B cell (primary cell): ENCODE data around the gene IKBKE. TPM values are rescaled to one million over a fixed set of nuclear protein-coding genes. Genes with fewer than 3 reads are reported as not detected.

Experiments used
- ATAC-seq: fragments of 200-7000 bp; cut with Tn5 transposase; one replicate; pipeline ENCODE4 v1.10.0; 2021; ENCODE audit warnings: low read depth, mild to moderate bottlenecking, moderate number of reproducible peaks, moderate library complexity
- CTCF ChIA-PET: fragments of 350-600 bp; sonication (Branson Sonifier 250); formaldehyde crosslinking; loops from one replicate; lab custom pipeline; 2021; ENCODE audit warnings: antibody characterized with exemption, inconsistent platforms; lab: Charles Lee
- POLR2A ChIA-PET: fragments of 350-600 bp; sonication (Branson Sonifier 250); formaldehyde crosslinking; loops from one replicate; lab custom pipeline; 2021; ENCODE audit warnings: antibody characterized with exemption; lab: Charles Lee
- DNase-seq: peaks from one replicate; pipeline ENCODE4 v3.0.0; 2013
- H2AFZ ChIP-seq: 2 replicates; pipeline ENCODE4 v1.6.1; 2012; ENCODE audit warnings: mild to moderate bottlenecking, low read depth, low read length; ENCODE audit not compliant: insufficient read depth, poor library complexity, severe bottlenecking
- H3K27ac ChIP-seq, 2 donors: 1 replicate in 1 of 2; 2 replicates in 1 of 2; pipeline ENCODE4 v1.5.1; 2012 to 2013; ENCODE audit warnings: low read length in 2 of 2, mild to moderate bottlenecking in 2 of 2, moderate library complexity in 1 of 2
- H3K27me3 ChIP-seq, 4 experiments: fragments of 200-600 bp in 1 of 4; sonication (generic) in 1 of 4; replicated peaks in 1 of 4; 1 replicate in 2 of 4; 2 replicates in 2 of 4; pipeline versions ENCODE4 v1.6.1 to v1.7.0; 2013 to 2016; ENCODE audit warnings: low read length in 3 of 4, mild to moderate bottlenecking in 2 of 4, mixed read lengths in 1 of 4, moderate library complexity in 1 of 4; ENCODE audit not compliant: insufficient read depth in 4 of 4, control insufficient read depth in 3 of 4; ENCODE audit errors: control extremely low read depth in 1 of 4
- H3K36me3 ChIP-seq, 2 experiments: replicated peaks in 1 of 2; 1 replicate in 1 of 2; 2 replicates in 1 of 2; pipeline versions ENCODE4 v1.6.1 to v1.7.1; 2013; ENCODE audit warnings: low read length in 1 of 2; ENCODE audit not compliant: insufficient read depth in 2 of 2, control insufficient read depth in 1 of 2; ENCODE audit errors: control extremely low read depth in 1 of 2, extremely low read depth in 1 of 2
- H3K4me1 ChIP-seq, 2 donors: fragments of 200-600 bp in 1 of 2; sonication (generic) in 1 of 2; 1 replicate in 1 of 2; 2 replicates in 1 of 2; pipeline versions ENCODE4 v1.5.1 to v1.6.1; 2013 to 2017; ENCODE audit warnings: low read length in 2 of 2; ENCODE audit not compliant: control insufficient read depth in 2 of 2, insufficient read depth in 2 of 2
- H3K4me2 ChIP-seq: replicated peaks from 2 replicates; pipeline ENCODE3; 2012; ENCODE audit warnings: mild to moderate bottlenecking, low read depth, low read length; ENCODE audit not compliant: poor library complexity, severe bottlenecking
- H3K4me3 ChIP-seq, 5 experiments: fragments of 200-600 bp in 1 of 5; sonication (generic) in 1 of 5; 1 replicate in 3 of 5; 2 replicates in 2 of 5; pipeline versions ENCODE4 v1.5.1 to v1.7.0; 2011 to 2016; ENCODE audit warnings: low read length in 4 of 5, mild to moderate bottlenecking in 4 of 5, low read depth in 2 of 5, control low read depth in 1 of 5, moderate library complexity in 1 of 5; ENCODE audit not compliant: insufficient read depth in 1 of 5; ENCODE audit errors: control extremely low read depth in 1 of 5, extremely low read depth in 1 of 5
- H3K79me2 ChIP-seq: fragments of 200-600 bp; sonication (generic); one replicate; pipeline ENCODE4 v1.6.0; 2016; ENCODE audit warnings: low read length; ENCODE audit not compliant: control insufficient read depth, insufficient read depth
- H3K9ac ChIP-seq: fragments of 200-600 bp; sonication (generic); 2 replicates; pipeline ENCODE4 v1.6.1; 2017; ENCODE audit warnings: mild to moderate bottlenecking, low read length, moderate library complexity
- H3K9me3 ChIP-seq, 3 donors: one replicate each; pipeline versions ENCODE4 v1.6.1 to v1.7.1; 2013; ENCODE audit warnings: low read length in 2 of 3; ENCODE audit not compliant: control insufficient read depth in 2 of 3, insufficient read depth in 1 of 3; ENCODE audit errors: control extremely low read depth in 1 of 3
- H4K20me1 ChIP-seq: 2 replicates; pipeline ENCODE4 v1.6.0; 2012; ENCODE audit warnings: mild to moderate bottlenecking, low read length; ENCODE audit not compliant: insufficient read depth, control insufficient read depth, poor library complexity, severe bottlenecking
- H3K27ac Mint-ChIP-seq: one replicate; pipeline ENCODE4 v1.8.0; 2021; ENCODE audit warnings: mixed read lengths
- H3K27me3 Mint-ChIP-seq: one replicate; pipeline ENCODE4 v1.8.0; 2021; ENCODE audit warnings: mixed read lengths
- H3K4me1 Mint-ChIP-seq: one replicate; pipeline ENCODE4 v1.8.0; 2021; ENCODE audit warnings: mixed read lengths
- H3K4me3 Mint-ChIP-seq: one replicate; pipeline ENCODE4 v1.8.0; 2021; ENCODE audit warnings: mixed read lengths
- H3K9me3 Mint-ChIP-seq: one replicate; pipeline ENCODE4 v1.8.0; 2022; ENCODE audit warnings: mixed read lengths; ENCODE audit not compliant: insufficient read depth
- CTCF ChIP-seq: fragments of 200-600 bp; IDR thresholded peaks from one replicate; pipeline ENCODE4 v1.8.0; 2022; ENCODE audit warnings: antibody characterized with exemption, mild to moderate bottlenecking
- EZH2 ChIP-seq: IDR thresholded peaks from 2 replicates; pipeline ENCODE4 v1.6.1; 2012; ENCODE audit warnings: borderline replicate concordance, low read depth, mild to moderate bottlenecking, moderate library complexity, low read length; ENCODE audit not compliant: insufficient read depth, poor library complexity, severe bottlenecking
- WGBS: methylation state at CpG from one replicate; pipeline ENCODE4 v1.1.5; 2013; ENCODE audit warnings: missing lambda C conversion rate; ENCODE audit not compliant: insufficient coverage; 5-methylcytosine and 5-hydroxymethylcytosine counted together
- intact Hi-C: fragments of 100-400 bp; cut with micrococcal nuclease; formaldehyde crosslinking; loops from one replicate; pipeline ENCODE4 v1.10.0; 2022
- polyA plus RNA-seq: library from polyadenylated mRNA; depleted of rRNA; stranded (reverse); fragments of >200 nt; gene quantifications from 2 replicates; pipeline ENCODE4 v1.2.3, GENCODE V29; 2012
- total RNA-seq, 2 donors: library from RNA; stranded (reverse); fragments of 120-200 nt in 1 of 2; gene quantifications; 1 replicate in 1 of 2; 2 replicates in 1 of 2; pipeline versions ENCODE4 v1.2.3 to v1.2.4, GENCODE V29; 2013 to 2022

Gene IKBKE
- total and polyA plus RNA-seq, 2 donors (not counting 1 experiment from before 2014, with no cell fraction given): 40.8 to 55.4 TPM

- TF ChIP-seq EZH2 (no peak), CTCF (no peak)
- WGBS: 12% methylated on average over 40 of the region's 48 CpGs
- Histone ChIP-seq H3K27ac (no peak overlapping the region), H3K79me2 (no peaks in the 10 kb centered on the region), H3K27me3 (peaks cover 0 to 42% (median 19%) of the 10 kb centered on the region in 4 experiments), H2AFZ (peak overlapping the region; percentile 76), H3K9me3 (peaks cover 0 to 3% (median 0%) of the 10 kb centered on the region in 3 donors), H3K4me2 (peak overlapping the region; percentile 97), H3K9ac (peak overlapping the region; percentile 71), H4K20me1 (no peaks in the 10 kb centered on the region), H3K36me3 (no peaks in the 10 kb centered on the region), H3K4me3 (peak overlapping the region; percentile 28 to 75 (median 64)), H3K4me1 (peaks cover 19 to 21% of the 10 kb centered on the region in 2 donors)
- POLR2A ChIA-PET: interaction anchor here (0.6 to 1.5 kb wide), 6 partner anchors 9 to 494 kb away, joined by 3 to 5 read pairs (median 4); no protein-coding TSS in a partner anchor
- CTCF ChIA-PET: interaction anchor here (0.8 to 3.4 kb wide), 14 partner anchors 8 to 105 kb away, joined by 3 to 19 read pairs (median 4); partner anchors contain the start of genes EIF2D and IKBKE
- H3K4me1 Mint-ChIP-seq: peaks cover 28% of the 10 kb centered on the region
- peaks cover 32% of the 10 kb centered on the region for H3K27me3 Mint-ChIP-seq
- peak overlapping the region; percentile 86 for H3K4me3 Mint-ChIP-seq
- peak overlapping the region; percentile 6 for H3K27ac Mint-ChIP-seq
- ATAC-seq (peak; percentile 26), DNase-seq (peak; percentile 67)
- H3K9me3 Mint-ChIP-seq: no peaks in the 10 kb centered on the region
- intact Hi-C loops: loop anchor here (1.0 to 5.0 kb wide), 3 partner anchors 10 to 50 kb away; partner anchors contain the start of gene IKBKE
Observed at GRCh38 chr1:206506405-206507283, 36.4 kb downstream of the IKBKE start.
